NCI-H2227 (cell line): ENCODE measurements around the gene NPY2R.

ENCODE experiments used
- DNase-seq: peaks from one replicate; lab custom pipeline; 2025; ENCODE audit not compliant: unreplicated experiment; lab: John Stamatoyannopoulos, UW

Gene NPY2R

GRCh38 chr4:155208258-155209054, at the start of gene NPY2R:
NPY2R (plus strand) TSS chr4:155208636; CDS start chr4:155213940, 5,304 bp downstream.
- DNase-seq = no peak

GRCh38 chr4:155161357-155161756, 47.1 kb upstream of the NPY2R start:
- DNase-seq = no peak

GRCh38 chr4:155164718-155165117, 43.7 kb upstream of the NPY2R start:
- no peak for DNase-seq

DNA sequence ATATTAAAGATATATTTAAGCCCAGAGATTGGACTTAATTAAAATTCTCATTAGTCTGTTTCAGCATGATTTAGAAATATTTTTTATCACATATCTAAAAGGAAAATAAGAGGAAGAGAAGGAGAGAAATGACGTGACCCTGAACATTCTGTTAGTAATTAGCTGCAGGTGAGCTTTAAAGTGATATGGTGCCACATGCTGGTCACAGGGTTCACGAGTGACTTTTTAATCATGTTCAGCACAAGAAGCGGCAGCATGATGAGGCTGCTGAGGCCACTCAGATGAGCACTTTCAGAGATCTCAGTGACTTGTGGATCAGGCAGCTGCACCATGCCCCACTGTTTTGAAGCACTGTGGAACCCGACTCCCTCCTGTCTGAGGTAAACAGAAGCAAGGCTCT, 37.9 kb upstream of the NPY2R start:
- DNase-seq = no peak

DNA sequence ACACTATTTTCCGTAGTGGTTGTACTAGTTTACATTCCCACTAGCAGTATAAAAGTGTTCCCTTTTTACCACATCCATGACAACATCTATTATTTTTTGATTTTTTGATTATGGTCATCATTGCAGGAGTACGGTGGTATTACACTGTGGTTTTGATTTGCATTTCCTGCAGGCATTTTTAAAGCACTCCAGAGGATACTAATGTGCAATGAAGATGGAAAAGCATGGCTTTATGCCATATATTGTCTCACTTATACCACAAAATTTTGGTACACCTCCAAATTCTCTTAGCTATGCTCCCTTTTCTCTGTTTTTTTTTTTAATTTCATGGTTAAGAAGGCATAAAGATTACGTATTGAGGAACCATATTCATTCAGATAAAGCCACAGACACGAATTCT, 35.1 kb upstream of the NPY2R start:
- DNase-seq = no peak

GRCh38 chr4:155174668-155175067, 33.8 kb upstream of the NPY2R start:
- no peak for DNase-seq

GRCh38 chr4:155179216-155179615, 29.2 kb upstream of the NPY2R start:
- no peak for DNase-seq

DNA sequence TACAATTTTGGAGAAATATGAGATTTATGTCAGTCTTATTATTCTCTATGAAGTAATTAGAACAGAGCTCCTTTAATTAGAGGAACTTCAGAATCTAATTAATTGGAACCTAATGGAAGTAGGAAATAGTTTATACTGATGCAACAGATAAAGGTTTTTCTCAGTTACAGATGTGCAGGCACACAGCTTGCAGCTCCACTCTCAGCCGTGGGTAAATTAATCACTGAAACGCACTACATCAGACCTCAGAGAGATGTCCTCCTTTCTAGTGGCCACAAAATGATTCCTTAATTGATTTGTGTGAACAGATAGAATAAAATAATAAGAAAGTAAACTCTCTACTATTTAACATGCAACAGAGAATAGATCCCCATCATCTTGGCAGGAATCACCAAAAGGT, 21.5 kb upstream of the NPY2R start:
- no peak for DNase-seq

DNA sequence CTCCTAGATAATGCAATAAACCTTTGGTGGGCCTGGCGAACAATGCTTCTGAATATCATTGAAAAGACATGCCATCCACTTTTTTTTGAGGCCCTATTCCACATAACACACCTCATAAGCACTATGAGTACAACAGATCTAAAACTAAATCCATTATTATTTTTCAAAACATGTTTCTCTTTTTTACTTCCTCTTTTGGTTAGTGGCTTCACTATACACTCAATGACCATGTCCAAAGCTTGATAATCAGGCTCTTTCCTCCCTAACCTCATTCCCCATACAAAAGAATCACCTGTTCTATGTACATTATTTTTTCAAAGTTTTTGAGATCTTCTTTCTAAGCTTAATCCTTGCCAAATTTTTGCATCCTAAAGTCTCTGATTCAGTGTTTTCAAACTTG, 20.4 kb upstream of the NPY2R start:
- DNase-seq = no peak

- no peak for DNase-seq
Measured at GRCh38 chr4:155190099-155190498, 18.3 kb upstream of the NPY2R start.

DNA sequence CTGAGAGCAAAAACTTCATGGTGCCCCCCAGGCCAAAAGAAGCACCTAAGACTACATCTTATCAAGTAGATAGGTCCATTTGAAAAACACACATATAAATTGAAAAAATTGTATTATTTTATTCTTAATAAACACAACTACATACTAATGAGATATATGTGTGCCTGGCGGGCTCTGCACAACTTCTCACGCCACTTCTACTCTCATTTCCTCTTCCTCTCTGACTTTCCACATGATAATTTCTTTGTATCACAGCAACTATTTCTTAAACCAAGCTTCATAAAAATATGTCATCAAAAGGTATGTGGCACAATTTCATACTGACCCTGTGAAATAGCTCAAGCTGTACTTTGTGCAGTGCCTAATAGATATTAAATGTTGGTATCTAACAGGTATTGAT, 10.7 kb upstream of the NPY2R start:
- DNase-seq = no peak

GRCh38 chr4:155207534-155208257, 740 bp upstream of the NPY2R start:
- no peak for DNase-seq

- no peak for DNase-seq
Measured at GRCh38 chr4:155220025-155220424, 11.6 kb downstream of the NPY2R start.

DNA sequence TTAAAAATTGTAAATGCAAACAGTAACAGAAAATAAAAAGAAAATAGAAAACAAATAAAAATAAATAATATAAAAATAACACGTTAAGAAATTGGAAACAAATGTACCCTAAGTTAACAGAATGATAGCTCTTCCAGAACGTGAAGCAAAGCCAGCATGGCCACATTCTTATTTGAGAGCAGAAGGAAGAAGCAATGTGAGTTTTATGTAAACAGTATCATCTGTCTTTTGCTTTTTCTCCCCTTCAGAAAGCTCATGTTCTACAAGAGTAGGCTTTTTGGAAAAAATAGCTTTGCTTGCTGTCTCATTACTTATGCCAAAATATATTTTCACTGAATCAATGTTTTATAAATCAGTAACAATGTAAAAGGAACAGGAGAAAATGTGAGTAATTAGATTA, 18.7 kb downstream of the NPY2R start:
- no peak for DNase-seq

- DNase-seq = no peak
Measured at GRCh38 chr4:155228713-155229112, 20.3 kb downstream of the NPY2R start.

DNA sequence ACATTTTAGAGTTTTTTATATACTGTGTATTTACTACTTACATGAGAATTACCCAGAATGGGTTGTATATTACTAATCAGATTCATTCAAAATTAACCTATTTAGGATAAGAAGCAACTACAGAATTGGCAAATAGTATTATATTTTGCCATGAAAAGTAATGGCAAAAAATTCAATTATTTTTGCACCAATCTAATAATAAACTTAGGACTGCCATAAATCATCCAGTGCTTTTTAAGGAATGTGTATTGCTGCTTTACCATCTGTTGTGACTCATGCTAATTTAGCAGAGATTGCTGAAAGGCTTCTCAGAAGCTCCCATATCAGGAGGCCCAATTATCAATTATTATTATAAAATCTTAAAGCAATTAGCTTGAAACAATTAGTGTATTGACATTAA, 24.0 kb downstream of the NPY2R start:
- DNase-seq = no peak

DNA sequence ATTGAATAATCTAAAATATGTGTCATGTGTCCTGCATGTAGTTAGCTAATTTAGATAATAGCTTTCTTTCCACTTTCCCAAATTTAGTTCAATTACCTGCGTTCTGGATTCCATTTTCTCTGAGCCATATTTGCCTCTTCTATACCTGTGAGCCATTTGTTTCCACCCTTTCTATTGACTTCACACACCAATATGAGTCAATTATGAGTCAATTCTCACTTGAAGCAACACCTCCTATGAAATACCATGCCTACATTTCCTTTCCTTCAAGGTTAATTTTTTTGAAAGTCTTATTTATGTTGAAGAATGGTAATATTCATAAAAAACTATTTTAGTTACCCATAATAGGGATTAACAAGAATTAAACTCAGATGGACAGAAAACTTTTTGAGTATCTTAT, 25.8 kb downstream of the NPY2R start:
- DNase-seq = no peak

GRCh38 chr4:155237567-155237966, 29.1 kb downstream of the NPY2R start:
- DNase-seq = no peak

DNA sequence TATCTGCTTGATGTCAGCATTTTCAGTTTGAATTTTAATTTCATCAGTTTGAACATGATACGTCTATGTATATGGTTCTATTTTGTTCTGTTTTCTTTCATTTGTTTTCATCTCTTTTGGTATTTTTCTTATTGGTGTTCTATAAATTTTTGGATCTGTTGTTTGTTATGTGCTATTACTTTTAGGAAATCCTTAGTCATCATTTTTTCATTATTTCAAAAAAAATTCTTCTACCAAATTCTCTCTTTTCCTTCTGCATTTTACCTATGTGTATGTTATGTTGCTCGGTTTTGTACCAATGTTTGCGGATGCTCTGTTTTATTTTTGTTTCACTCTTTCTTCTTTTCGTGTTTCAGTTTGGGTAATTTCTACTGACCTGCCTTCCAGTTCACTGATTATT, 32.8 kb downstream of the NPY2R start:
- DNase-seq = no peak

DNA sequence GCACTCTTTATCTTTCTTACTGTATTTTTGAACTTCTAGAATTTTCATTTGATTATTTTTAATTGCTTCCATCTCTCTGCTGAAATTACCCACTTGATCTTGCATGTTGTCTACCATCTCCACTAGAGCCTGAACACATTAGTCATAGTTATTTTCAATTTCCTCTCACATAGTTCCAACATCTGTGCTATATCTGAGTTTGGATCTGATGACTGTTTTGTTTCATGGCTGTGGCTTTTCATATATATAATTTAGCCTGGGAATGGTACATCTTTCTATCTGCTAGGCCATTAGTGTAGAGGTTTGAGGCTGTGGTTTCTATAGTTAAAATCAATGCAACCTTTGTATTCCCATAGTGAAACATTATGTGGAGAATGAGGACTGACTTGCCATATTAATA, 33.2 kb downstream of the NPY2R start:
- no peak for DNase-seq

DNA sequence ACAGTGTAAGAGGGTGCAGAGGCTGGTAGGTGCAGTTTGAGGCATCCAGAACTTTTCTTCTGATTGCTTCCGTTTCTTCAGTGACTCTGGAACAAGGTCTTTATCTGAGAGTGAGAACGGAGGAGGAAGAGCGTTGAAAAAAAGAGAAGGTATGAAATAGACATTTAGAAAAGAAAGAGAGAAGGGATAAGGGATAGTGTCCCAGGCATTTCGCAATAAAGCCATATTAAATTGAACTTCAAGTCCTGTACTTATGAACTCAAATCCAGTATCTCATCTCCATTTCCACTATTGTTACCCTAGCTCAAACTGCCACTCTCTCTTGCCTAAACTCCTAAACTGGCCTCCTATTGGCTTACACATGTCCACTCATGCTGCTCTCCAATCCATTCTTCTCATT, 36.7 kb downstream of the NPY2R start:
- no peak for DNase-seq

DNA sequence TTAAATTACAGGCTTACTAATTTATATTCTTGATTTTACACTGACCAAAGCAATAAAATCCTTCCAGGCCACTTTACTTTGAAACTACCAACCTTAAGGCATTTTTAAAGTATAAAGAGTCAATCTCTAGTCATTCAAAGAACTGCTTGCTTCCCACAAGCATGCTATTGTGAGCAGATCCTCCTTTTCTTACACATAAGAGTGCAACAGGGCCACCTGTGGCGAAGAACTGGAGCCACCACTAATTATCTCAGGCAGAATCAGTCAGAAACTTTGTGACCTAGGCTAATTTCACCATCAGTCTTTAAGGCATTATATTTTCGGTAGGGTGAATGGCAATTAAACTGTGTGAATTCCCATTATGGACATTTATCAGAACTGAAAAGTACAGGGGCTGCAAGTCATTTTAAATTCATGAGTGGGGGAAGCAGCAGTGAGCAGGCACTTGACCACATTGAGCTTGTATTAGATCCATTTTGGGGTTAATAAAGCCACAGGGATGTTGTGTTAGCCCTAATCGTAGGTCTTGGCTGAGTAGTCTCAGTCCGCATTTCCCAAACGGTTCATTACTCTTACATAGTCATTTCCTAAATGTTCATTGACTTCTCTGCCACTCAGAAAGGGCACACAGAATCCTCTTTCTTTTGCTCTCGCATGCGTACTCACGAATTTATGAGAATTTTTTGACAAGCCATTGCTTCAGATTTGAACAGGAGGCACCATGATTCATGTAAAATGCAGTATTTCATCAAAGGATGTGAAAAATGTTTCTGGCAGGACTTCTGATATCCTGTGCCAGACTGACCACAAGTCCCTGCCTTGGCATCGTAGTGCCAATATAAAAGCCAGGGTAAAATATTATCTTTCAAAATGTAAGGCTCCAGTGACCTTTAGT, 39.8 kb downstream of the NPY2R start:
- no peak for DNase-seq
